Kidney (tissue), 14 donors: Measurements from ENCODE around the gene LUC7L. TPM values are rescaled to one million over a fixed set of nuclear protein-coding genes. Genes with fewer than 3 reads are reported as not detected.
A peak's percentile ranks its signal among the peaks of the same experiment; 100 is the strongest.

Experiments used
- DNase-seq, 5 donors: peaks; one replicate each; pipeline ENCODE4 v3.0.0-alpha.2; 2013 to 2020
- FAIRE-seq: peaks from 2 replicates; lab custom pipeline; 2012; peaks lifted over from hg19 to GRCh38; lab: Jason Lieb, UNC
- H3K27ac ChIP-seq, 2 donors: one replicate each; pipeline ENCODE4 v1.7.0; 2013; ENCODE audit warnings: low read depth in 2 of 2, low read length in 2 of 2, inconsistent platforms in 1 of 2
- H3K27me3 ChIP-seq: one replicate; pipeline ENCODE4 v1.7.1; 2013; ENCODE audit warnings: low read length, inconsistent platforms; ENCODE audit not compliant: control insufficient read depth, insufficient read depth
- H3K36me3 ChIP-seq, 3 donors: one replicate each; pipeline versions ENCODE4 v1.7.0 to v1.7.1; 2013; ENCODE audit warnings: low read length in 3 of 3, control low read depth in 1 of 3, inconsistent platforms in 1 of 3; ENCODE audit not compliant: insufficient read depth in 3 of 3, control insufficient read depth in 2 of 3
- H3K4me1 ChIP-seq, 3 donors: one replicate each; pipeline versions ENCODE4 v1.7.0 to v1.7.1; 2013; ENCODE audit warnings: low read length in 3 of 3, inconsistent platforms in 1 of 3, low read depth in 1 of 3; ENCODE audit not compliant: control insufficient read depth in 2 of 3, insufficient read depth in 2 of 3
- H3K4me3 ChIP-seq, 3 donors: one replicate each; pipeline versions ENCODE4 v1.7.0 to v1.8.1; 2013; ENCODE audit warnings: low read length in 3 of 3, control low read depth in 1 of 3, inconsistent platforms in 1 of 3
- H3K9ac ChIP-seq, 3 donors: one replicate each; pipeline versions ENCODE4 v1.7.0 to v1.7.1; 2013; ENCODE audit warnings: low read length in 3 of 3, control low read depth in 1 of 3, inconsistent platforms in 1 of 3
- H3K9me3 ChIP-seq, 3 donors: one replicate each; pipeline versions ENCODE4 v1.7.0 to v1.7.1; 2013; ENCODE audit warnings: low read length in 3 of 3, control low read depth in 1 of 3, inconsistent platforms in 1 of 3; ENCODE audit not compliant: control insufficient read depth in 2 of 3, insufficient read depth in 1 of 3
- intact Hi-C: fragments of 100-400 bp; cut with DNase I; formaldehyde crosslinking; loops from one replicate; pipeline ENCODE4 v1.11.1; 2022
- polyA plus RNA-seq: library from polyadenylated mRNA; stranded (reverse); fragments of 350-450 nt; fragmentation: Illumina TruSeq; extraction: RNeasy Lipid Tissue Mini Kit (QIAGEN cat#74804); gene quantifications from one replicate; pipeline ENCODE4 v1.2.3, GENCODE V29; 2014; ENCODE audit warnings: low read depth, low replicate concordance; ENCODE audit not compliant: insufficient read depth
- total RNA-seq: library from RNA; stranded (reverse); fragmentation: NEBNext Ultra II Directional; extraction: Animal tissue kit (Norgen Biotek cat#: 25700); gene quantifications from one replicate; pipeline ENCODE4 v1.2.1, GENCODE V29; 2021
- TF ChIP-seq, protein P1 (sequence below): IDR thresholded peaks from 3 replicates; pipeline ENCODE4 v1.5.1; 2012; ENCODE audit warnings: mild to moderate bottlenecking, moderate library complexity, borderline replicate concordance; ENCODE audit not compliant: insufficient read depth; ENCODE audit errors: extremely low read depth
- donor health status: control.
- donor health status: control.
- donor health status: control.
- donor health status: control.
- donor health status: control.
- donor health status: DM: yes; HTN: yes; CAD: no.
- donor health status: Normal renal cell carcinoma (clear cell type).

The LUC7L gene
- total and polyA plus RNA-seq, 2 donors from 2014 or later: 56.3 to 72.0 TPM

DNA sequence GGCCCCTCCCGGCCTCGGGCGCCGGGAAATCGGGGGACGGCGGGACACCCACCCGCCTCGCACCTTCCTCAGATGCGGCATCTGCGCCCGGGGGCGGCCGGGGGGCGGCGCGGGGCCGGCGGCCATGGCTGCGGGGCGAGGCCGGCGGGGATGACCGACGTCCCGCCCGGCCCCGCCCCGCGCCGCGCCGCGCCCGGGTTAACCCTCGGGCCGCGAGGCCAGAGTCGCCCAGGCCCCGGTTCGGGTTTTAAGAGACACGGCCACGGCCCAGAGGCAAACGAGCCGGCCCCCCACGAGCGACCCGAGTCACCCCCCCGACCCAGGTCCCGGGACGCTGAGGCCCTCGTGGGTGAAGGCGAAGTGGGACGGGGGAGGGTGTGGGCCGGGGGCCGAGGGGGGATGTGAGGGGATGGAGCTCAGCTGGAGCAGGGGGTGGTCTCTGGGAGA lies 46.6 kb upstream of the LUC7L start, which contains the start of gene RGS11:
Gene RGS11 (minus strand): TSS at position 159 of the 447 bp plus-strand sequence. CDS start 33 bp downstream, at position 126.
- no peak within 1 kb of the TSS for H3K9ac ChIP-seq
- H3K4me3 ChIP-seq: no peak within 1 kb of the TSS
- DNase-seq: peak in 1 of 5 donors; percentile 59
- intact Hi-C loops: no loop called here
- H3K27ac ChIP-seq: no peak within 1 kb of the TSS
- H3K27me3 ChIP-seq: no peaks in the 10 kb centered on the region
- H3K9me3 ChIP-seq: no peaks in the 10 kb centered on the region
- TF ChIP-seq, protein P1, sequence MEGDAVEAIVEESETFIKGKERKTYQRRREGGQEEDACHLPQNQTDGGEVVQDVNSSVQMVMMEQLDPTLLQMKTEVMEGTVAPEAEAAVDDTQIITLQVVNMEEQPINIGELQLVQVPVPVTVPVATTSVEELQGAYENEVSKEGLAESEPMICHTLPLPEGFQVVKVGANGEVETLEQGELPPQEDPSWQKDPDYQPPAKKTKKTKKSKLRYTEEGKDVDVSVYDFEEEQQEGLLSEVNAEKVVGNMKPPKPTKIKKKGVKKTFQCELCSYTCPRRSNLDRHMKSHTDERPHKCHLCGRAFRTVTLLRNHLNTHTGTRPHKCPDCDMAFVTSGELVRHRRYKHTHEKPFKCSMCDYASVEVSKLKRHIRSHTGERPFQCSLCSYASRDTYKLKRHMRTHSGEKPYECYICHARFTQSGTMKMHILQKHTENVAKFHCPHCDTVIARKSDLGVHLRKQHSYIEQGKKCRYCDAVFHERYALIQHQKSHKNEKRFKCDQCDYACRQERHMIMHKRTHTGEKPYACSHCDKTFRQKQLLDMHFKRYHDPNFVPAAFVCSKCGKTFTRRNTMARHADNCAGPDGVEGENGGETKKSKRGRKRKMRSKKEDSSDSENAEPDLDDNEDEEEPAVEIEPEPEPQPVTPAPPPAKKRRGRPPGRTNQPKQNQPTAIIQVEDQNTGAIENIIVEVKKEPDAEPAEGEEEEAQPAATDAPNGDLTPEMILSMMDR: no peak
- no peaks in the 10 kb centered on the region for H3K36me3 ChIP-seq
- FAIRE-seq: no peak
- H3K4me1 ChIP-seq: no peaks in the 10 kb centered on the region

GRCh38 chr16:275041-275641 lies 45.9 kb upstream of the LUC7L start:
- H3K27me3 ChIP-seq: no peaks in the 10 kb centered on the region
- H3K27ac ChIP-seq: no peak overlapping the region

DNA sequence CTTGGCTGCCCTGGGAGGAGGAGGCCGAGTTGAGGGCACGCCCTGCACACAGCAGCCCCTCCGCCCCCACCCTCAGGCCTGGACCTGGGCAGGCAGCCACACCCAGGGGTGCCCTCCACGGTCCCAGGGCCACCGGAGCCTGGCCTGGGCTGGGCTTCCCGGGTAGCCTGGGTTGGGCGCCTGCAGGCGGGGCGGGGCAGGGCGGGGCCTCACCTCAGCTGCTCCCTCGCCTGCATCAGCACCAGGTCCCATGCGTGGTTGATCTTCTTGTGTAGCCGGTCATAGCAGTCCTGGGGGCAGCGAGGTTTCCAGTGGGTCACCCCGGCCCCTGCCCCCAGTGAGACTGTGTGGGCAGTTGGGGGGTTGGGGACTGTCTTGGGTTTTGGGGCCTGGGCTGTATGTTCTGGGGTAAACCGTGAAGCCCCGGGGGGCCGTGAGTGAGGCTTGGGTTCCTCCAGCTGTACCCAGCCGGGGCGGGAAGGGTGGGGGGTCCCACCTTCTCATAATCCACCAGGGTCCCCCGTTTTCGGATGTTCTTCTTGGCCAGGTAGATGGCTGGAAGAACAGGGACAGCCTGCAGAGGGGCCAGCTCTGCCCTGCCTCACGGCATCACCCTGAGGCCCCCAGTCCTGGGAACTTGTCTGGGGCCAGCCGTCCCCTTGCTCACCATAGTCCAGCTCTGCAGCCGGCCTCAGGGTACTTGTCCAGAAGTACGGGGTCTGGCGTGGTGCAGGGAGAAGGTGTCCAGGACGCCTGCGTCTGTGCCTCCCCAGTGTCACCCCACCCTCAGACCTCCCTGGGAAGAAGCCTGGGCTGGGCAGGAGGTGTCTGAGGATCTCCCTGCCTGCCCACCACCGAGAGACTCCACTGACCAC lies 44.5 kb upstream of the LUC7L start:
- intact Hi-C loops: no loop called here
- FAIRE-seq: no peak
- peak in 2 of 5 donors; percentile 48 to 89 for DNase-seq
- TF ChIP-seq, protein P1: no peak
- H3K4me1 ChIP-seq: no peaks in the 10 kb centered on the region
- no peaks in the 10 kb centered on the region for H3K9me3 ChIP-seq
- H3K9ac ChIP-seq: no peak overlapping the region
- H3K4me3 ChIP-seq: no peak overlapping the region
- H3K36me3 ChIP-seq: no peaks in the 10 kb centered on the region
- H3K27ac ChIP-seq: no peak overlapping the region
- no peaks in the 10 kb centered on the region for H3K27me3 ChIP-seq

More at GRCh38 chr16:275041-275641, 45.9 kb upstream of the LUC7L start:
- FAIRE-seq (no peak), DNase-seq (peak in 4 of 5 donors; percentile 17 to 68 (median 45))
- TF ChIP-seq, protein P1: no peak
- no peak overlapping the region for H3K9ac ChIP-seq
- no peaks in the 10 kb centered on the region for H3K36me3 ChIP-seq
- intact Hi-C loops: no loop called here
- H3K4me1 ChIP-seq: no peaks in the 10 kb centered on the region
- H3K9me3 ChIP-seq: no peaks in the 10 kb centered on the region
- no peak overlapping the region for H3K4me3 ChIP-seq
